Ascending aorta (tissue), 2 donors: ENCODE measurements around the gene SRGN. TPM values are rescaled to one million over a fixed set of nuclear protein-coding genes. Genes with fewer than 3 reads are reported as not detected.
A peak's percentile ranks its signal among the peaks of the same experiment; 100 is the strongest.
"Not testable (repeated sequence)": the region's sequence is repeated elsewhere in the genome, so short reads cannot be mapped to it uniquely, and the experiment has no call there.

ENCODE experiments used
- DNase-seq, 2 donors: peaks; one replicate each; pipeline ENCODE4 v3.0.0-alpha.2; 2019; ENCODE audit warnings: low spot score in 2 of 2
- H3K27ac ChIP-seq, 2 donors: fragments of 200-600 bp; sonication (generic); one replicate each; pipeline ENCODE4 v1.5.1; 2016 to 2017; ENCODE audit warnings: mild to moderate bottlenecking in 1 of 2
- H3K27me3 ChIP-seq: fragments of 200-600 bp; sonication (generic); one replicate; pipeline ENCODE4 v1.5.1; 2017
- H3K36me3 ChIP-seq, 2 donors: fragments of 200-600 bp; sonication (generic); one replicate each; pipeline ENCODE4 v1.5.1; 2016
- H3K4me1 ChIP-seq, 2 donors: fragments of 200-600 bp; sonication (generic); one replicate each; pipeline ENCODE4 v1.5.1; 2016 to 2017; ENCODE audit warnings: mild to moderate bottlenecking in 1 of 2
- H3K4me3 ChIP-seq, 2 donors: fragments of 200-600 bp; sonication (generic); one replicate each; pipeline ENCODE4 v1.5.1; 2016 to 2017; ENCODE audit warnings: mild to moderate bottlenecking in 1 of 2
- H3K9me3 ChIP-seq, 2 donors: fragments of 200-600 bp; sonication (generic); one replicate each; pipeline ENCODE4 v1.5.1; 2016
- intact Hi-C: fragments of 100-400 bp; cut with DNase I; formaldehyde crosslinking; loops from one replicate; pipeline ENCODE4 v1.15.1; 2023
- total RNA-seq: library from RNA; depleted of rRNA; stranded (reverse); fragments of >200 nt; gene quantifications from one replicate; pipeline ENCODE4 v1.1.0, GENCODE V29; 2016
- TF ChIP-seq, protein P1 (sequence below), 3 experiments: fragments of 200-600 bp in 2 of 3; fragments of 450-650 bp in 1 of 3; sonication (generic) in 2 of 3; IDR thresholded peaks; one replicate each; pipeline ENCODE4 v1.5.1; 2016 to 2019; ENCODE audit warnings: antibody characterized with exemption in 3 of 3, mild to moderate bottlenecking in 1 of 3, moderate library complexity in 1 of 3

Gene SRGN, protein sequence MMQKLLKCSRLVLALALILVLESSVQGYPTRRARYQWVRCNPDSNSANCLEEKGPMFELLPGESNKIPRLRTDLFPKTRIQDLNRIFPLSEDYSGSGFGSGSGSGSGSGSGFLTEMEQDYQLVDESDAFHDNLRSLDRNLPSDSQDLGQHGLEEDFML
- 155 TPM for total RNA-seq

DNA sequence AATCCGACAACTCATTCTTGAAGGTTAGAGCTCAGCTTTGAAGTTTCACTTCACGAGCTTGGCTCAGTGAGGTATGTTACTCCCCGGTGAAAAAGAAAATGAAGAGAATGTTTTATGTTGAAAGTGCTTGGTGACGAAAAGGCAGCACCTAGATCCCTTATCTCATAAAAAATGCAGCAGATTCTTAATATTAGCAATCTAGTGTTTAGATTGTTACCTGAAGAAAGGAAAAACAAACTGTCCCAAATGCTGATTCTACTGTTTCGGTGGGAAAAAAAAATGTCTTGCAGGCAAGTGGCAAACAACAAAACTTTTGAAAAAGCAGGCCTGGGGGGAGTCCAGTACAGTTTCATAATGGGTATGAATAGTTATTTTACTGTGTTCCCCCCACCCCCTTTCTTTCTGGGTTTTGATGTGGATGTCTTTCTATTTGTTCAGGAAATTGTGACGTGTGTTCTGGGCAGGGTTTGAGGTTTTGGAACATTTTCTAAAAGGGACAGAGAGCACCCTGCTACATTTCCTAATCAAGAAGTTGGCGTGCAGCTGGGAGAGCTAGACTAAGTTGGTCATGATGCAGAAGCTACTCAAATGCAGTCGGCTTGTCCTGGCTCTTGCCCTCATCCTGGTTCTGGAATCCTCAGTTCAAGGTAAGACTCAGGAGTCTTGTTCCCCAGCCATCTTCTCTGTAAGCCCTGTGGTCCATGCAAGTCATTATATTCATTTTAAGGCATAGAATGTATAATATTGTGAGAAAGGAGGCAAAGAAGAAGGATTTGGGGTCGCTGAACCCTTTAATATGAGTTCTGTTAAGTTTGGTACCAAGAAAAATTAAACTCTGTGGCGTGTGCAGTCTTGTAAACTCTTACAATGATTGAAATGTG, at the start of gene SRGN:
SRGN (plus strand) TSS at position 514 of the 881 bp plus-strand sequence; CDS start at position 569, 55 bp downstream.
- H3K9me3 ChIP-seq: no peaks in the 10 kb centered on the region

DNA sequence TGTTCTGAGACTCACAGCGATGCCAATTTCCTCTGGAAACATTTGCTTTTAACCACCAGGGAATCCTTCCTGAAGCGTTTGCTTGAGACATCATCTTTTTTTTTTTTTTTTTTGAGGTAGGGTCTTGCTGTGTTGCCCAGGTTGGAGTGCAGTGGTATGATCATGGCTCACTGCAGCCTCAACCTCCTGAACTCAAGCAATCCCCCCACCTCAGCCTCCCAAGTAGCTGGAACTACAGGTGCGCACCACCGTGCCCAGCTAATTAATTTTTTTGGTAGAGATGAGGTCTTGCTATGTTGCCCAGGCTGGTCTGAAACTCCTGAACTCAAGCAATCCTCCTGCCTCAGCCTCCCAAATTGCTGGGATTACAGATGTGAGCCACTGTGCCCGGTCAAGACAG, 47.0 kb upstream of the SRGN start:
- DNase-seq, H3K27ac ChIP-seq, H3K9me3 ChIP-seq, H3K4me1 ChIP-seq, H3K36me3 ChIP-seq, H3K4me3 ChIP-seq, H3K27me3 ChIP-seq, intact Hi-C loops: not testable (repeated sequence)

More for the DNA sequence above, at the start of gene SRGN:
- intact Hi-C loops: loop anchor here (1.0 to 2.0 kb wide), 2 partner anchors 27 to 35 kb away; no protein-coding TSS in a partner anchor
- peak within 1 kb of the TSS; percentile 82 to 83 for H3K27ac ChIP-seq
- TF ChIP-seq, protein P1, sequence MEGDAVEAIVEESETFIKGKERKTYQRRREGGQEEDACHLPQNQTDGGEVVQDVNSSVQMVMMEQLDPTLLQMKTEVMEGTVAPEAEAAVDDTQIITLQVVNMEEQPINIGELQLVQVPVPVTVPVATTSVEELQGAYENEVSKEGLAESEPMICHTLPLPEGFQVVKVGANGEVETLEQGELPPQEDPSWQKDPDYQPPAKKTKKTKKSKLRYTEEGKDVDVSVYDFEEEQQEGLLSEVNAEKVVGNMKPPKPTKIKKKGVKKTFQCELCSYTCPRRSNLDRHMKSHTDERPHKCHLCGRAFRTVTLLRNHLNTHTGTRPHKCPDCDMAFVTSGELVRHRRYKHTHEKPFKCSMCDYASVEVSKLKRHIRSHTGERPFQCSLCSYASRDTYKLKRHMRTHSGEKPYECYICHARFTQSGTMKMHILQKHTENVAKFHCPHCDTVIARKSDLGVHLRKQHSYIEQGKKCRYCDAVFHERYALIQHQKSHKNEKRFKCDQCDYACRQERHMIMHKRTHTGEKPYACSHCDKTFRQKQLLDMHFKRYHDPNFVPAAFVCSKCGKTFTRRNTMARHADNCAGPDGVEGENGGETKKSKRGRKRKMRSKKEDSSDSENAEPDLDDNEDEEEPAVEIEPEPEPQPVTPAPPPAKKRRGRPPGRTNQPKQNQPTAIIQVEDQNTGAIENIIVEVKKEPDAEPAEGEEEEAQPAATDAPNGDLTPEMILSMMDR (IDR thresholded peaks at IDR 0.05): no peak
- peak; percentile 71 to 95 for DNase-seq
- H3K4me3 ChIP-seq: peak within 1 kb of the TSS; percentile 46 to 65
- peaks cover 7% of the 10 kb centered on the region in 2 donors for H3K4me1 ChIP-seq
- H3K27me3 ChIP-seq: no peaks in the 10 kb centered on the region
- H3K36me3 ChIP-seq: no peaks in the 10 kb centered on the region

DNA sequence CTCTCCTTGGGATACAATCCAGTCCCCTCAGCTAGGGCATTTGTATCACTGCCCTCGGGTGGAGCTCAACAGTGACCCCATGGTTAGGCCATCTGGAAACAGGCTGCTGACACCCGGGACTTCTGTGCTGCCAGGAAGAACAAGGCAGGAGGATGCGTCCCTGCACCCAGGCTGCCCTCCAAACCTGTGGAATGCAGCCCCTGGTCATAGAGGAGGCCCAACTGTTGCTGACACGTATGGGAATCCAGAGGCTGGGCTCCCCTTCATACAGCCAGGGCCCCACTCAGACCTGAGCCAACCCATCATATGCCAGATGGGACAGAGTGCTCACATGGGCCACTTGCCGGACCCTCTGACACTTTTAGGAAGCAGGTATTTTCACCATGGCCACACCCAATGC, 45.5 kb upstream of the SRGN start:
- intact Hi-C loops: no loop called here
- no peak overlapping the region for H3K4me3 ChIP-seq
- TF ChIP-seq, protein P1 (IDR thresholded peaks at IDR 0.05): no peak

DNA sequence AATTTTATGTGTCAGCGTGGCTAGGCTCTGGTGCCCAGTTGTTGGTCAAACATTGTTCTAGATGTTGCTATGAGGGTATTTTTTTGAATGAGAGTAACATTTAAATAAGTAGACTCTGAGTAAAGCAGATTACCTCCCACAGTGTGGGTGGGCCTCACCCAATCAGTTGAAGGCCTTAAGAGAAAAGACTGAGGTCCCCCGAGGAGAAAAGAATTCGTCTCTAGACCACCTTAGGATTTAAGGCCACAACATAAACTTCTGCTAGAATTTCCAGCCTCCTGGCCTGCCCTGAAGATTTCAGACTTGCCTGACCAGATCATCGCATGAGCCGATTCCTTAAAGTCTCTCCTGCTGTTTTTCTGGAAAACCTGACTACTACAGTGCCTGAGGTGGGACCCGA, 45.1 kb upstream of the SRGN start:
- intact Hi-C loops: no loop called here
- DNase-seq: no peak

More for the DNA sequence above, 45.5 kb upstream of the SRGN start:
- Histone ChIP-seq H3K9me3 (no peaks in the 10 kb centered on the region), H3K4me1 (no peaks in the 10 kb centered on the region), H3K36me3 (no peaks in the 10 kb centered on the region), H3K27me3 (no peaks in the 10 kb centered on the region), H3K27ac (no peak overlapping the region)
- DNase-seq: no peak

DNA sequence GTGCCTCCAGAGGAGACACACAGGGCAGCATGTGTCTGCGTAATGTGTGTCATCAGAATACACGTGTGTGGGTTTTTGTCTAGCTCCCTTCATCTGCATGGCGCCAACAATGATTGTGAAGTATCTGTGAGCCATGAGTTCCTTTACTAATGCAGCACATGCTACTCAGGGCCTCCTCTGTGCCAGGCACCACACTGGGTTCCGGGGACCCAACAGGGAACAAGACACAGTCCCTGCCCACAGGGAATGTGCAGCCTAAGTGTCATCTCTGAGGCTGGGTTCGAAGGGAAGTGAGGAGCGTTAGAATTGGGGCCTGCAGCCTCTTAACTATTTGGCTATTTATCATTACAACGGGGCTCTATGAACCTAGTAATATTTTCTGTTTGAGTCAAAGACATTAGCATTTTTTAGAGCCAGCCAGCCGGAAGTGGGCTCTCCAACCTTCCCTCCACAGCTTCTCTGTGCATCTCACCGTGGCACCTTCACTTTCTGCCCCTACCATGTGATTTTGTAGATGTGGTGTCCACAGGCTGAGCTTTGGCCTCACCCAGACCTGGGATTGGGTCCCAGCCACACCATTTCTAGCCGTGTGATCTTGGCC, 43.9 kb upstream of the SRGN start:
- TF ChIP-seq, protein P1 (IDR thresholded peaks at IDR 0.05): no peak
- H3K4me3 ChIP-seq: no peak overlapping the region
- no peak overlapping the region for H3K27ac ChIP-seq
- intact Hi-C loops: no loop called here
- H3K27me3 ChIP-seq: no peaks in the 10 kb centered on the region
- H3K4me1 ChIP-seq: no peaks in the 10 kb centered on the region
- no peak for DNase-seq
- H3K9me3 ChIP-seq: no peaks in the 10 kb centered on the region
- no peaks in the 10 kb centered on the region for H3K36me3 ChIP-seq

More for the DNA sequence above, 45.1 kb upstream of the SRGN start:
- TF ChIP-seq, protein P1 (IDR thresholded peaks at IDR 0.05): no peak
- no peaks in the 10 kb centered on the region for H3K27me3 ChIP-seq
- no peak overlapping the region for H3K4me3 ChIP-seq
- H3K4me1 ChIP-seq: no peaks in the 10 kb centered on the region
- H3K27ac ChIP-seq: no peak overlapping the region
- H3K9me3 ChIP-seq: no peaks in the 10 kb centered on the region
- H3K36me3 ChIP-seq: no peaks in the 10 kb centered on the region

DNA sequence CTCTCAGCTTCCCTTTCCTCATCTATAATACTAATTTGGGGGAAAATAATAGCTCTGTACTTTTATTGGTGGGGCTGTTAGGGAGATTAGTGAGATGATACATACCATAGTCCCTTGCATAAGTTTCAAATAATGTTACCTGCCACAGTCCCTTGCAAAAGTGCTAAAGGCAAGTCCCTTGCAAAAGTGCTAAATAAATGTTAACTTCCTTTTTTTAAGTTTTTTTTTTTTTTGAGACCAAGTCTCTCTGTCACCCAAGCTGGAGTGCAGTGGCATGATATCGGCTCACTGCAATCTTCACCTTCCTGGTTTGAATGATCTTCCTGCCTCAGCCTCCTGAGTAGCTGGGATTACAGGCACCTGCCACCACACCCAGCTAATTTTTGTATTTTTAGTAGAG, 43.4 kb upstream of the SRGN start:
- intact Hi-C loops: no loop called here
- no peak overlapping the region for H3K27ac ChIP-seq

More for the DNA sequence above, 43.4 kb upstream of the SRGN start:
- DNase-seq: no peak
- no peaks in the 10 kb centered on the region for H3K4me1 ChIP-seq
- H3K36me3 ChIP-seq: no peaks in the 10 kb centered on the region
- H3K27me3 ChIP-seq: no peaks in the 10 kb centered on the region
- H3K4me3 ChIP-seq: no peak overlapping the region
- TF ChIP-seq, protein P1 (IDR thresholded peaks at IDR 0.05): no peak
- no peaks in the 10 kb centered on the region for H3K9me3 ChIP-seq
